Peyer's patch (tissue), 4 donors: ENCODE data around the gene FUT7.

Source experiments
- POLR2A ChIP-seq, 2 donors: fragments of 450-650 bp; IDR thresholded peaks; one replicate each; pipeline ENCODE4 v1.5.1; 2017; ENCODE audit warnings: antibody characterized with exemption in 2 of 2, mild to moderate bottlenecking in 2 of 2, moderate library complexity in 2 of 2
- TF ChIP-seq, protein P1 (sequence below), 6 experiments: fragments of 450-650 bp in 4 of 6; fragments of 200-600 bp in 2 of 6; sonication (generic) in 1 of 6; IDR thresholded peaks; one replicate each; pipeline ENCODE4 v1.5.1; 2017 to 2019; ENCODE audit warnings: antibody characterized with exemption in 6 of 6, mild to moderate bottlenecking in 3 of 6, moderate library complexity in 1 of 6

GRCh38 chr9:137046088-137046787 is 14.3 kb upstream of the FUT7 start, which contains the start of gene NPDC1:
- TF ChIP-seq, protein P1, sequence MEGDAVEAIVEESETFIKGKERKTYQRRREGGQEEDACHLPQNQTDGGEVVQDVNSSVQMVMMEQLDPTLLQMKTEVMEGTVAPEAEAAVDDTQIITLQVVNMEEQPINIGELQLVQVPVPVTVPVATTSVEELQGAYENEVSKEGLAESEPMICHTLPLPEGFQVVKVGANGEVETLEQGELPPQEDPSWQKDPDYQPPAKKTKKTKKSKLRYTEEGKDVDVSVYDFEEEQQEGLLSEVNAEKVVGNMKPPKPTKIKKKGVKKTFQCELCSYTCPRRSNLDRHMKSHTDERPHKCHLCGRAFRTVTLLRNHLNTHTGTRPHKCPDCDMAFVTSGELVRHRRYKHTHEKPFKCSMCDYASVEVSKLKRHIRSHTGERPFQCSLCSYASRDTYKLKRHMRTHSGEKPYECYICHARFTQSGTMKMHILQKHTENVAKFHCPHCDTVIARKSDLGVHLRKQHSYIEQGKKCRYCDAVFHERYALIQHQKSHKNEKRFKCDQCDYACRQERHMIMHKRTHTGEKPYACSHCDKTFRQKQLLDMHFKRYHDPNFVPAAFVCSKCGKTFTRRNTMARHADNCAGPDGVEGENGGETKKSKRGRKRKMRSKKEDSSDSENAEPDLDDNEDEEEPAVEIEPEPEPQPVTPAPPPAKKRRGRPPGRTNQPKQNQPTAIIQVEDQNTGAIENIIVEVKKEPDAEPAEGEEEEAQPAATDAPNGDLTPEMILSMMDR (IDR thresholded peaks at IDR 0.05), result peak; percentile 62 to 88 (median 82)
- TF ChIP-seq POLR2A (IDR thresholded peaks at IDR 0.05), result no peak
